HepG2 (cell line): ENCODE data around the gene ARHGEF37. TPM values are rescaled to one million over a fixed set of nuclear protein-coding genes. Genes with fewer than 3 reads are reported as not detected.

ENCODE experiments used
- ARNTL ChIP-seq: sonication (generic); formaldehyde crosslinking; IDR thresholded peaks from 2 replicates; pipeline ENCODE4 v1.4.0; 2020; ENCODE audit warnings: mild to moderate bottlenecking, missing genetic modification reagents
- FOXJ3 ChIP-seq: sonication (generic); formaldehyde crosslinking; IDR thresholded peaks from 2 replicates; pipeline ENCODE4 v1.4.0; 2020; ENCODE audit warnings: missing genetic modification reagents, mild to moderate bottlenecking, borderline replicate concordance
- FOXP1 ChIP-seq, 2 experiments: fragments of 450-650 bp in 1 of 2; IDR thresholded peaks; 2 replicates each; pipeline ENCODE4 v1.6.1; 2017 to 2018; ENCODE audit warnings: antibody characterized with exemption in 1 of 2
- GABPB1 ChIP-seq: IDR thresholded peaks from 2 replicates; pipeline ENCODE4 v1.6.1; 2016; ENCODE audit warnings: mild to moderate bottlenecking, missing genetic modification reagents, moderate library complexity, missing compliant biosample characterization
- HNF4A ChIP-seq: sonication (generic); formaldehyde crosslinking; IDR thresholded peaks from 2 replicates; pipeline ENCODE4 v1.4.0; 2020; ENCODE audit warnings: missing genetic modification reagents
- IRF1 ChIP-seq: sonication (generic); formaldehyde crosslinking; IDR thresholded peaks from 2 replicates; pipeline ENCODE4 v1.4.0; 2020; ENCODE audit warnings: low read depth, mild to moderate bottlenecking, missing genetic modification reagents
- MAFK ChIP-seq, 2 experiments: IDR thresholded peaks in 1 of 2; conservative IDR thresholded peaks in 1 of 2; 2 replicates each; pipeline ENCODE4 v1.6.1; 2011; ENCODE audit warnings: improper control_type of control experiment in 2 of 2, low read length in 2 of 2
- MIER3 ChIP-seq: IDR thresholded peaks from 2 replicates; pipeline ENCODE4 v1.6.1; 2016; ENCODE audit warnings: missing compliant biosample characterization, borderline replicate concordance
- MTA3 ChIP-seq: sonication (generic); formaldehyde crosslinking; IDR thresholded peaks from 2 replicates; pipeline ENCODE4 v1.4.0; 2020; ENCODE audit warnings: missing genetic modification reagents
- NFIC ChIP-seq: IDR thresholded peaks from 2 replicates; pipeline ENCODE4 v1.6.1; 2012; ENCODE audit warnings: mild to moderate bottlenecking, low read length, inconsistent platforms
- NFKBIZ ChIP-seq: IDR thresholded peaks from 2 replicates; pipeline ENCODE4 v1.6.1; 2018; ENCODE audit warnings: missing genetic modification reagents, missing compliant biosample characterization
- SOX13 ChIP-seq, 3 experiments: fragments of 450-650 bp in 1 of 3; sonication (generic) in 1 of 3; formaldehyde crosslinking in 1 of 3; IDR thresholded peaks in 2 of 3; conservative IDR thresholded peaks in 1 of 3; 2 replicates each; pipeline versions ENCODE4 v1.5.0 to v1.6.1; 2016 to 2020; ENCODE audit warnings: antibody characterized with exemption in 1 of 3, mild to moderate bottlenecking in 1 of 3, missing compliant biosample characterization in 1 of 3, missing genetic modification reagents in 1 of 3, moderate library complexity in 1 of 3
- SRY ChIP-seq: sonication (generic); formaldehyde crosslinking; IDR thresholded peaks from 2 replicates; pipeline ENCODE4 v1.8.0; 2022; ENCODE audit warnings: mild to moderate bottlenecking, missing genetic modification reagents
- ZBTB49 ChIP-seq: sonication (generic); formaldehyde crosslinking; IDR thresholded peaks from 2 replicates; pipeline ENCODE4 v1.4.0; 2020; ENCODE audit warnings: missing genetic modification reagents, borderline replicate concordance
- ZFP37 ChIP-seq: sonication (generic); formaldehyde crosslinking; IDR thresholded peaks from 2 replicates; pipeline ENCODE4 v1.4.0; 2020; ENCODE audit warnings: missing genetic modification reagents, borderline replicate concordance
- ZNF333 ChIP-seq: sonication (generic); formaldehyde crosslinking; IDR thresholded peaks from 2 replicates; pipeline ENCODE4 v1.4.0; 2020; ENCODE audit warnings: mild to moderate bottlenecking, missing genetic modification reagents, borderline replicate concordance
- ZNF460 ChIP-seq: sonication (generic); formaldehyde crosslinking; IDR thresholded peaks from 2 replicates; pipeline ENCODE4 v1.5.1; 2020; ENCODE audit warnings: missing genetic modification reagents, mild to moderate bottlenecking, borderline replicate concordance
- ZNF607 ChIP-seq: sonication (generic); formaldehyde crosslinking; IDR thresholded peaks from 2 replicates; pipeline ENCODE4 v1.5.1; 2020; ENCODE audit warnings: missing genetic modification reagents, mild to moderate bottlenecking, borderline replicate concordance
- ZNF614 ChIP-seq: IDR thresholded peaks from 2 replicates; pipeline ENCODE4 v1.6.1; 2018; ENCODE audit warnings: missing biosample characterization, missing genetic modification reagents, inconsistent platforms, borderline replicate concordance
- ZNF816 ChIP-seq: sonication (generic); formaldehyde crosslinking; IDR thresholded peaks from 2 replicates; pipeline ENCODE4 v1.8.0; 2022; ENCODE audit warnings: missing genetic modification reagents, mild to moderate bottlenecking, borderline replicate concordance
- polyA plus RNA-seq, 8 experiments: library from polyadenylated mRNA; depleted of rRNA in 3 of 8; stranded (reverse) in 7 of 8; unstranded in 1 of 8; fragments of >200 nt; fragmentation: Illumina TruSeq in 4 of 8; extraction: Trizol in 4 of 8; gene quantifications; 2 replicates each; pipeline versions ENCODE4 v1.2.1 to v1.2.3, GENCODE V29; 2011 to 2016; ENCODE audit warnings: low read depth in 4 of 8, missing spikeins in 1 of 8, mixed read lengths in 1 of 8; ENCODE audit not compliant: insufficient read depth in 1 of 8
- total RNA-seq, 5 experiments: library from RNA; depleted of rRNA; stranded (reverse); fragments of >200 nt; fragmentation: Illumina TruSeq; extraction: Trizol; gene quantifications; 2 replicates each; pipeline ENCODE4 v1.2.3, GENCODE V29; 2016; ENCODE audit warnings: low read depth in 1 of 5
- TF ChIP-seq, protein P1 (sequence below): sonication (generic); formaldehyde crosslinking; IDR thresholded peaks from 2 replicates; pipeline ENCODE4 v1.4.0; 2020; ENCODE audit warnings: missing genetic modification reagents, mild to moderate bottlenecking, borderline replicate concordance
- TF ChIP-seq, protein P2 (sequence below): sonication (generic); formaldehyde crosslinking; IDR thresholded peaks from 2 replicates; pipeline ENCODE4 v1.5.0; 2020; ENCODE audit warnings: missing genetic modification reagents
- TF ChIP-seq, protein P3 (sequence below): IDR thresholded peaks from 2 replicates; pipeline ENCODE4 v1.6.1; 2016; ENCODE audit warnings: missing compliant biosample characterization, missing genetic modification reagents, borderline replicate concordance

ARHGEF37 gene
- total and polyA plus RNA-seq, 2 of the 13 experiments (the other 11 are each of a cell fraction or from before 2014, with no cell fraction given), result 0.18 to 0.27 TPM

GRCh38 chr5:149611326-149611725 is 30.0 kb downstream of the ARHGEF37 start (continued):
- TF ChIP-seq GABPB1 (CRISPR knock-in tag) (no peak), ZFP37 (CRISPR knock-in tag) (no peak), MTA3 (CRISPR knock-in tag) (no peak), ZNF607 (CRISPR knock-in tag) (no peak), FOXJ3 (CRISPR knock-in tag) (peak; percentile 49; the same call in 1 of the 2 replicates), SOX13 (IDR thresholded peaks at IDR 0.05) (no peak), SOX13 (CRISPR knock-in tag; conservative IDR thresholded peaks at IDR 0.05 in 1 of 2, IDR thresholded peaks at IDR 0.05 in 1 of 2) (peak in 1 of 2 experiments; percentile 39; a peak in 1 of 4 replicates), ZBTB49 (no peak), ZNF333 (CRISPR knock-in tag) (no peak), NFIC (no peak), ZNF614 (CRISPR knock-in tag) (peak; percentile 94), MIER3 (peak; percentile 47; the same call in 1 of the 2 replicates), ZNF816 (CRISPR knock-in tag) (no peak), ZNF460 (no peak), MAFK (conservative IDR thresholded peaks at IDR 0.05 in 1 of 2, IDR thresholded peaks at IDR 0.05 in 1 of 2; ENCODE audit: low read length in 2 of 2) (0 out of 4 replicates have a peak, but pooled peaks of 1 of the 2 experiments have one; percentile 7), ARNTL (CRISPR knock-in tag) (no peak), SRY (CRISPR knock-in tag) (no peak), NFKBIZ (CRISPR knock-in tag) (no peak), IRF1 (CRISPR knock-in tag) (no peak), HNF4A (CRISPR knock-in tag) (peak; percentile 93), FOXP1 (IDR thresholded peaks at IDR 0.05) (no peak), FOXP1 (CRISPR knock-in tag; IDR thresholded peaks at IDR 0.05) (peak; percentile 66)
- TF ChIP-seq, protein P1, sequence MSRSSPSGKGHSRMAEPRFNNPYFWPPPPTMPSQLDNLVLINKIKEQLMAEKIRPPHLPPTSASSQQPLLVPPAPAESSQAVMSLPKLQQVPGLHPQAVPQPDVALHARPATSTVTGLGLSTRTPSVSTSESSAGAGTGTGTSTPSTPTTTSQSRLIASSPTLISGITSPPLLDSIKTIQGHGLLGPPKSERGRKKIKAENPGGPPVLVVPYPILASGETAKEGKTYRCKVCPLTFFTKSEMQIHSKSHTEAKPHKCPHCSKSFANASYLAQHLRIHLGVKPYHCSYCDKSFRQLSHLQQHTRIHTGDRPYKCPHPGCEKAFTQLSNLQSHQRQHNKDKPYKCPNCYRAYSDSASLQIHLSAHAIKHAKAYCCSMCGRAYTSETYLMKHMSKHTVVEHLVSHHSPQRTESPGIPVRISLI, result no peak
- TF ChIP-seq, protein P2, sequence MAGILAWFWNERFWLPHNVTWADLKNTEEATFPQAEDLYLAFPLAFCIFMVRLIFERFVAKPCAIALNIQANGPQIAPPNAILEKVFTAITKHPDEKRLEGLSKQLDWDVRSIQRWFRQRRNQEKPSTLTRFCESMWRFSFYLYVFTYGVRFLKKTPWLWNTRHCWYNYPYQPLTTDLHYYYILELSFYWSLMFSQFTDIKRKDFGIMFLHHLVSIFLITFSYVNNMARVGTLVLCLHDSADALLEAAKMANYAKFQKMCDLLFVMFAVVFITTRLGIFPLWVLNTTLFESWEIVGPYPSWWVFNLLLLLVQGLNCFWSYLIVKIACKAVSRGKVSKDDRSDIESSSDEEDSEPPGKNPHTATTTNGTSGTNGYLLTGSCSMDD (CRISPR knock-in tag), result no peak
- TF ChIP-seq, protein P3, sequence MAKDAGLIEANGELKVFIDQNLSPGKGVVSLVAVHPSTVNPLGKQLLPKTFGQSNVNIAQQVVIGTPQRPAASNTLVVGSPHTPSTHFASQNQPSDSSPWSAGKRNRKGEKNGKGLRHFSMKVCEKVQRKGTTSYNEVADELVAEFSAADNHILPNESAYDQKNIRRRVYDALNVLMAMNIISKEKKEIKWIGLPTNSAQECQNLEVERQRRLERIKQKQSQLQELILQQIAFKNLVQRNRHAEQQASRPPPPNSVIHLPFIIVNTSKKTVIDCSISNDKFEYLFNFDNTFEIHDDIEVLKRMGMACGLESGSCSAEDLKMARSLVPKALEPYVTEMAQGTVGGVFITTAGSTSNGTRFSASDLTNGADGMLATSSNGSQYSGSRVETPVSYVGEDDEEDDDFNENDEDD, result no peak
